Measurements from ENCODE around the gene TRAF7.
"Not testable (repeated sequence)": the region's sequence is repeated elsewhere in the genome, so short reads cannot be mapped to it uniquely, and the experiment has no call there.

TRAF7 gene

DNA sequence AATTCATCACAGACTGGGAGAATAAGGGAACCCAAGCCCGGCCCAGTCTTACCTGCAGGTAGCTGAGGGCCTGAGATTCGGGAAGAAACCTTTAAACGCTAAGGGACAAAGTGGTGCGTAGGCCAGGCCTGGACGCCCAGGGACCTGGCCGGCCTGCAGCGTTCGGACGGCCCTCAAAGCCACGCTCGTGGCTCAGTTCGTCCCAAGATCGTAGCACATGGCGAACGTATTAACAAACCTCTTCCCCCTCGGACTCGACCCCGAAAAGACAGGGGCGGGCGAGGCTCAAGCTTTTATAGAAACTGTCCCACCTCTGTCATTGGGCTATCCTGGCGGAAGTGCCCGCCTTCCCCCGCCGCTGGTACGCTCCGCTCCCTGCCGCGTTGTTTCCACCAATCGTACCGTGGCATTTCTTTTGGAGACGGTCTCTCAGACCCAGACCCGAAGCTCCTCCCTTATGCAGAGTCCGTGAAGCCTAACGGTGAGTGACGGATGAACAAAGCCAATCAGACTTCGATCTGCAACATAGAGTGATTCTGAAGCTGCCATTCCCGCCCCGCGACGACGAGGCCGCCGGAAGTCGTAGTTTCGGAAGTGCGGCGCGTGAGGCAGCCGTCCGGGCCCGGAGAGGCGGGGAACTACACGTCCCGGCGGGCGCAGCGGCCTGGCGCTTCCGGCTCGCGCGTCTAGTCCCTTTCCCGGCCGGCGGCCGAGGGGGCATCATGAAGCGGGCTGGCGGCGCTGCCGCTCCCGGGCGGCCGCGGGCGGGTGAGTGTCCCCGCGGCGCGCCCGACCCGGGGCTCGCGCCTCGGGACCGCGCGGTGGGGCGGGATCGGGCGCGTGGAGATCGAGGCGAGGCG, at the start of gene TRAF7:
TRAF7 (plus strand) TSS at position 692 of the 860 bp plus-strand sequence. CDS start 8,139 bp downstream, outside the sequence.
- peak; percentile 99 for DNase-seq

DNA sequence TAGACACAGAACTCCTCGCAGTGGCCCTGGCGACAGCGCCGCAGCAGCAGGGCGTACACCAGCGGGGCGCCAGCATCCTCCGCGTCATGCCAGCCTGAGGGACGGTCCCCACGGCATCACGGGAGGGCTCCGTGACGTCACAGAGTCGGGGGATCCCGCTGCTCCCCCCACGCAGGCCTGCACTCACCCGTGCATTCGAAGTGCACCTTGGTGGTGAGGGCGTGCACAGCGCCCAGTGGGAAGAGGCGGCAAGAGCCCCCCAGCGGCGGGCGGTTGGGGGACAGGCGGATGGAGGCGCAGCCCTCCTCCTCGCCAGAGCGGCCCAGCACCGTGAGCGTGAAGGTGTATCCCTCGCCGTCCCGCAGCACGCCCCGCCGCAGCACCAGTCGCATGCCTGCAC, 49.4 kb upstream of the TRAF7 start:
- DNase-seq: not testable (repeated sequence)

DNA sequence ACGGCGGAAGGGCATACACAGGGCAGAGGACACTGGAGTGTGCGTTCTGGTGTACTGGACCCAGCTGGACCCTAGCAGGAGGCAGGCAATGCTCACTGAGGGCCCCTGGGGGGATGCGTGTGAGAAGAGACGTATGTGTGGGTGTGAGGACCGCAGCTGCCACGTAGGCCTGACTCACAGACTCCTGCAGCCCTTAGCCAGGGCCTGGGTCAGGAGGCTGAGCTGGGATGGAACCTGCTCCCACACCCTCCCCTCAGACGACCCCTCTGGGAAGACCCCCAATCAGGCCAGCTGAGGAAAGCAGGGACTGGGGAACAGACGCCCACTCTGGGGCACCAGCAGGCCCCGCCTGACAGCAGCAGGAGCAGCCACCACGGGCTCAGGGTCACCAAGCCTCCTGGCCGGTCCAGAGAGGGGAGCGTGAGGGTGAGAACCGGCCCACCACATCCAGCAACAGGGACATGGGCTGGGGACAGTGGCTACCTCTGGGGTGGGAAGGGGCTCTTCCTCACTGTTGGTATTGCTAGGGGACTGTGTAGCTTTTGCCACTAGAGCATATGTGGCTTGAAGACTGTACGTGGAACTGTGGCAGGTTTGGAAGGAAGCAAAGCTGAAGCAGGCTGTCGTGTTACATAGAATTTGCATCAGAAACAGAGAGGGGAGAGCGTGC, 48.3 kb upstream of the TRAF7 start:
- DNase-seq: not testable (repeated sequence)

DNA sequence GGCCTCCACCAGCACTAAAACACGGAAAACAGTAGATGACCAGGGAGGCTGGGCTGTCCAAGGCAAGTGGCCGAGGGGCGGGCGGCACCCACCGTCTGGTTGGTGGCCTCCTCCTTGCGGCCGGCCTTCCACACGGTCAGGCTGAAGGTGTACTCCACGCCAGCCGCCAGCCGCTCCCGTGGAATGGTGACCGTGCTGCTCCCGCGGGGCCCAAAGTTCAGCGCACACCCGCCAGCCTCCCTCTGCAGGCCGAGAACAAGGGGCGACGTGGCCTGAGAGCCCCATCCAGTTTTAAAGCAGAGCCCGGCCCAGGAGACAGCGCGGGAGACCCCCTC, 47.8 kb upstream of the TRAF7 start:
- DNase-seq: not testable (repeated sequence)

DNA sequence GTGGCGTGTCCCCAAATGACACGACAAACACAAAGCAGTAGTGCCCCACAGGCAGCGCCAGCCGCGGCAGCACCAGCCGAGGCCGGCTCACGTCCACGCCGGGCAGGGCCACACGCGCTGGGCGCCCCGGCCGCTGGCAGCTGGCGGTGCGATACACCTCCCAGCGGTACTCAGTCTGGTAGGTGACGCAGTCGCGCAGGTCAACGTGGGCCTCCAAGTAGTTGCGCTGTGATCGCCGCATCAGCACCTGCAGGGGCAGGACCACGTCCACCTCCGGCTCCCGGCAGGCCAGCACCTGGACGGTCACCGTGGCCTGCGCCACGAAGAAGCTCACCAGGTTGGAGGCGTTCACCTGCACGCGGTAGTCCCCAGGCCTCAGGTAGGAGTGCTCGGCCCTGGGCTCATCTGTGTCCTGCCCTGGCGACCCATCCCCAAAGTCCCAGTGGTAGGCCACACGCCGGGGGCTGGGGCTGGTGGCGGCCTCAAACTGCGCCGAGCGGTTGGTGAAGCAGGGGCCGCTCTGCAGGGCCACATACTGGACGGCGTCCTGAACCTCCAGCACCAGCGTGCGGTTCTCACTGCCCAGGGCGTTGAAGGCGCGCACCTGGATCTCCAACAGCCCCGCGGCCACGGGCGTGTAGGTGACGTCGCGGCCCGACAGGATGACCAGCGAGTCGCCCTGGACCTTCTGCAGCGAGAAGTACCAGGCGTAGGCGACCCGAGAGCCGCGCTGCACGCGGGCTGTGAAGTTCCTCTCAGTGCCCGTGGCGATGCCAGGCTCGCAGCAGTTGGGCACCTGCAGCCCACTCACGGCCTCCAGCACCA, 46.9 kb upstream of the TRAF7 start:
- not testable (repeated sequence) for DNase-seq

DNA sequence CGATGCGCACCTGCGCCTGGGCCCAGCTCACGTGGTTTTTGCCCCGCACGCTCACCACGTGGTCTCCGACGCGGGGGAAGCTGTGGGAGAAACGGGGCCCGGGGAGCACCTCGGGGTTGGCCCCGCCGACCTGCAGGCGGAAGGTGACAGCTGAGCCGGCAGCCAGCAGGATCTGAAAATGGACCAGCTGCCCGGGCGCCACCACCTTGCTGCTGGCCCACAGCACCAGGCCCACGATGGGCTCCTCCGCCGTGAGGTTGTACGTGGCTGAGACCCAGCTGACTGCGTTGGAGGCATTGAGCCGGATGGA, 46.4 kb upstream of the TRAF7 start:
- not testable (repeated sequence) for DNase-seq

DNA sequence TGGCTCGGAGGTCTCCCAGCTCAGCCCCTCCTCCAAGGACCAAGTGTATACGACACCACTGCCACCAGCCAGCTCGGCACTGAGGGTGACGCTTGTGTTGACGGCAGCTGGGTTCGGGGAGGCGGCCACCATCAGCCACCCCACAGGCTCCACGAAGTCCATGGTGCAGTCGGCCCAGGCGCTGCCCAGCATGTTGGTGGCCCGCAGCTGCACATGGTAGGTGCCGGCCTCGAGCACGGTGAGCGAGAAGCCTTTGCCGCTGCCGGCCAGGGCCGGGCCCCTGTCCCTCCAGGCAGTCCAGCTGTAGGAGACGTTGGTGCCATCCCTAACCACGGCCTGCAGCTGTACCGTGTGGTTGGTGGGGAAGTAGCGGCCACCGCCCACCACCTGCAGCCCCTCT, 45.7 kb upstream of the TRAF7 start:
- not testable (repeated sequence) for DNase-seq

DNA sequence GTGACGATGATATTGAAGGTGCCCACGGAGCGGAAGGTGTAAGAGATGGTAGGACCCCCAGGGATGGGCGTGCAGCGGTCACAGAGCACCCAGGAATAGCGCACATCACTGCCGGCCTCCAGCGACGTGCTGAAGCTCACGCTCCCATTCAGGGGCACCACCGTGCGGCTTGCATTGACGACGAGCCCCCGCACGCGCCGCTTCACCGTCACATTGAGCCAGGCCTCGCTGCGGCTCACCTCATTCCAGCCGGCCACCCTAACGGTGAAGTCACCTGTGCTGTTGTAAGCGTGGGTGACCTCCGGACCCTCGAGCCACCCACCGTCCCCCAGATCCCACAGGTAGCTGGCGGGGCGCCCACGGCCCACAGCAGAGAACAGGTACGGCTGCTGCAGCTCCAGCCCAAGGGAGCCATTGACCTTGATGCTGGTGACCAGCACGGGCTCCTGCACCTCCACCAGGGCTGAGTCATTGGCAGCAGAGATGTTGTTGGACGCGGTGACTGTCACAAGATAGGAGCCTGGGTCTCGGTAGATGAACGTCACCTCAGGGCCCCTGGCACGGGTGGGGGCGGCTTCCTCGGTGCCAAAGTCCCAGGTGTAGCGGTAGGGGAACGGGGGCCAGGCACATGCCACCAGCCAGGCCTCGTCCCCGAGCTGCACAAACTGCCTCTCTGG, 45.1 kb upstream of the TRAF7 start:
- not testable (repeated sequence) for DNase-seq

DNA sequence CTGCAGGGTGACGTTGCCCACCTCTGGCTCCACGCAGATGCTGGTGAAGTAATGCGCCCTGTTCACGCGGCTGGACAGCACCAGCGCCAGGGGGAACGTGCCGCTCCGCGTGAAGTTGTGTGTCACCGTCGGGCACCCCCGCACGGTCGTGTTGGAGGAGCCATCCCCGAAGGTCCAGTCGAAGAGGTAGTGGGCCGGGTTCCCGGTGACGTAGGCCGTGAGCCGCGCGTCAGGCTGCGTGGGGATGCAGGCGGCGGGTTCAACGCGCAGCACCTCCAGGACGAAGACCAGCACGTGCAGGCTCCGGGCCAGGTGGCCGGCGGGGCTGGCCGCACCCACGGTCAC, 44.6 kb upstream of the TRAF7 start:
- DNase-seq: not testable (repeated sequence)

DNA sequence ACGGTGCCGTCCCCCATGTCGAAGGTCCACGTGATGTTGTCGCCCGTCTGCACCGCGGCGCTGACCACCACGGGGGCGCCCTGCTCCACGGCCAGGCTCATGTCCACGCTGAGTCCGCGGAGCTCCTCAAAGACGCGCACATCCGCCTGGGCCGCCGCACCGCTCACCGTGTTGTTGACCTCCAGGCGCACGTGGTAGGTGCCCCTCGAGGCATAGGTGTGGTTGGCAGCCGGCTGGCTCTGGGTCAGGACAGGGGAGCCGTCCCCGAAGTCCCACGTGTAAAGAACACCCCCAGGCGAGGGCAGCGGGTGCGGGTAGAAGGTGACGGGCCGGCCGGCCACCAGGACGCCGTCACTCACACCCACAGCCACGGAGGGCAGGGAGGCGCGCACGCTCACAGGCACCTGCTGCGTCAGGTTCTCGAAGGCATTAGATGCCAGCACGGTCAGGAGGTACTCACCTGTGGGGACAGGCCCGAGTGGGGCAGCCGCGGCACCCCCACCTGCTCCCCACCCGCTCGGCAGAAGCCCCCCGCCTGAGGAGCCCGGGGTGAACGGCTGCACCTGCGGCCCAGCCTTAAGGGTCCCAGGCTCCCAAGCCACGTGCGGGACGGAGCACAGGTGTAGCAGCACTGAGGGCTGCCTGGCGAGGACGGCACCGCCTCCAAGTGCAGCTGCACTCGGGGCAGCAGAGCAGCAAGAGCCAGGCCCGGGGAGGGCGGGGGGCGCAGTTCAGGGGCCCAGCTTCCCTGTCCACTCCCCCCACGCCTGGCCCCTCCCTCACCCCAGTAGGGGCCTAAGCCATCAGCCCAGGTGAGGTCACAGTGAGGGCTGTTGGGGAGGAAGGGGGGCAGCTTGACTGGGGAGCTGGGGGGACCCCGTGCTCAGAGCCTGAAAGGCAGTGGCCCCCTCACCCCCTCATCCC, 43.9 kb upstream of the TRAF7 start:
- DNase-seq: not testable (repeated sequence)

DNA sequence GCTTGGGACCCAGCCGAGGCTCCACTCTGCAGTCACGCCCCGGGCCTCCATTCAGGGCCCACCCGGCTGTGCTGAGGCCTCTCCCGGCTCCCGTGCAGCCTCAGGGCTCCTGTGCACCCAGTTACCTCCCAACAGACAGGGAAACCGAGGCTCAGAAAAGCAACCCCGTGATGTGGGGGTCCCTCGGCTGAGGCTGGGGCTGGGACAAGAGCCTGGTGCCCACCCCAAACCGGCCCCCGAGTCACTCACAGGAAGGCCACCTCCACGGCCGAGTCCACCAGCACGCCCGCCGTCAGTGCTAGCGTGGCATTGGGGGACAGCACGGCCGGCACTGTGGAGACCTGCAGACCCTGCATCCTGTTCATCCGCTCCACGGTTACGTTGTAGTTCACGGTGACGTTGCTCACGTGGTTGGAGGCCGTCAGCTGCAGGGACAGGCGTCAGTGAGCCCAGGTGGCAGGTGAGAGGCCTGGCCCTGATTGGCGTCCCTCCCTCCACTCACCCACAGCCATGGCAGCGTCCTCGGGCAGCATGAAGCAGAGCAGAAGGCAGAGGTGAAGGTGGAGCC, 43.0 kb upstream of the TRAF7 start:
- not testable (repeated sequence) for DNase-seq

DNA sequence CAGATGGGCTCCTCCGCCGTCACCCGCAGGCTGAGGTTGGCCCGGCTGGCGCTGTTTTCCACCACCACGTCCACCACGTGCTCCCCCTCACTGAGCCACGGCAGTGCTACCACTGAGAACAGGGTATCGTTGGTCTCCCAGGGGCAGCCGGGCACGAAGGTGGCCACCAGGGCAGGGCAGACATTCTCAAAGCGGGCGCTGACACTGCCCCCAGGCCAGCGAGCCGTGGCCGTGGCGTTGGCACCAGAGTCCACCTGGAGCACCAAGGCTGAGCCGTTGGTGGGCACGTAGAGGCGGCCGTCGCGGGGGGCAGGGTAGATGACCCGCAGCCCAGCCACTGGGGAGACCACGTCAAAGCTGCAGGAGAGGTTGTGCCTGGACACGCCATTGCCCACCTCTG, 41.4 kb upstream of the TRAF7 start:
- not testable (repeated sequence) for DNase-seq

DNA sequence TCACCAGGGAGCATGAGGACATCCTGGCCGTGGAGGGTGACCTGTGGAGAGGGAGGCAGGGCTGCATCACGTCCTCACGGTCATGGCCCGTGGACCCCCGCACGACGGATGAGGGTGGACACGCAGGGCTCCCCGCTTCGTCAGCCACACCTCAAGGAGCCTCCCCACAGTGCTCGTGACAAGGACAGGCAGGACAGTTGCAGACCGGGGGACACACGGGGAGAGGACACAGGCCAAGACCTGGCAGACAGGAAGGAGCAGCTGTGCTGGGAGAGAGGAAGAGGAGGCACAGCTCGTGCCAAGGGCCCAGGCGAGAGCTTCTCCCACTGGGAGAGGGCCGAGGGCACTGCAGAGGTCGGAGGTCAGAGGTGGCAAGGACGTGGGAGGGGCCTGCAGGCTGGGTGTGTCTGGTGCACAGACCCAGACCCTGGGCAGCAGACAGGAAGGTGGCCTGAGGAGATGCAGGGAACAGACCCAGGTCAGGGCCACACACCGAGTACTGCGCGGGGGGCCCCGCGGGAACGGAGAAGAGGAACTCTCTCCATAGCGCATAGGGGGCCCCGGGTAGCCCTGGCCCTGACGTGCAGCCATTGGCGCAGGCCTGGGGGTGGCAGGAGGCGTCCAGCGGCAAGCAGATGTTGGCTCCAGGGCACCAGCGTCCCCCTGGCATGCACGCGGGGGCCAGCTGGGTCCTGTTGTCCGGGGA, 40.5 kb upstream of the TRAF7 start:
- not testable (repeated sequence) for DNase-seq

DNA sequence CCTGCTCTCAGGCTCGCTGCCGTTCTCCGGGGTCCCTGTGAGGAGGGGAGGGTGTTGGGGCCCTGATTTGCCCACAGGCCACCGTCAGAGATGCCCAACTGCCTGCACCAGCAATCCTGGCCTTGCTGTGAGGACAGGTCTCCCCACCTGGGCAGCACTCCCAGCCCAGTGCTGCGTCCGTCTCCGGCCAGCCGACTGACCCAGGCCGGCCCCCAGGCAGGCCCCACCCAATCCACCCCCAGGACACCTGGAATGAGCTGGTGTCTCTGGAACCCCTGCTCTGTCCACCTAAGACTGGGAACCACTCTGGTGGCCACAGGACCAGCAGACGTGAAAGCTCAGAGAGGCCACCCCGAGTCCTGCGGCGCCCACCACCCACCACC, 40.0 kb upstream of the TRAF7 start:
- DNase-seq: no peak

DNA sequence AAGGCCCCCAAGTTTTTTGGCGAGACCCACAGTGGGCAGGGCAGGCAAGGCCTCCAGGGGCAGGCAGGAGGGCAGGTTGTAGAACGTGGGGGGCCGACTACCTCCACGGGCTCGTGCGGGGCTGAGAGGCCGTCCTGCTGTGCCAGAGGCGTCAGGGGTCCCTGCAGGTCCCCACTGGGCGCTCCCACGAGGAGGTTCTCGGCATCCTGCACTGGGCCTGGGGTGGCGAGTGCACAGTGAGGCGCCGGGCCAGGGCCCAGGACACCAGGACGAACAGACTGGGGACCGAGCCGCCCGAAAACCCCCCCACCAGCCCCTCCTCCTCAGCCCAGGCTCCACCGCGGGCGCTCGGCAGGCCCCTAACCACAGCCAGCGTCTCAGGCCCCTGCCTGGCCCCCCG, 39.2 kb upstream of the TRAF7 start:
- not testable (repeated sequence) for DNase-seq

DNA sequence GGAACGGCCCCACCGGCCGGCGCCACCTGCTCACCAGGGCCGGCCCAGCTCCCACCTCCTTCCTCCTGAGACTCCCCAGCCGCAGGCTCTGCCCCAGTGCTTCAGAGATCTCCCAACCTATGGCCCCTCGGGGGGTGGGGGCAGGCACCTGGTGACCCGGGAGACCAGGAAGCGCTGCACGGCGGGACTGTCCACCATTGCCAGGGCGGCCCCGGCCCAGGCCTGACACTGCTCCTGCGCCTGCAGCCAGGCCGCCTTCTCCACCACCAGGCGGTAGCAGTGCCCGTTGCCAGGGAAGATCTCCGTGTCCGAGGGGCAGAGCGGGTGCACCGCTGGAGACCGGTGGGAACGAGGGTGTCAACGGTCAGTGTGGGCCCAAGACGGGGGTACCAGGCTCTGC, 38.2 kb upstream of the TRAF7 start:
- DNase-seq: not testable (repeated sequence)

DNA sequence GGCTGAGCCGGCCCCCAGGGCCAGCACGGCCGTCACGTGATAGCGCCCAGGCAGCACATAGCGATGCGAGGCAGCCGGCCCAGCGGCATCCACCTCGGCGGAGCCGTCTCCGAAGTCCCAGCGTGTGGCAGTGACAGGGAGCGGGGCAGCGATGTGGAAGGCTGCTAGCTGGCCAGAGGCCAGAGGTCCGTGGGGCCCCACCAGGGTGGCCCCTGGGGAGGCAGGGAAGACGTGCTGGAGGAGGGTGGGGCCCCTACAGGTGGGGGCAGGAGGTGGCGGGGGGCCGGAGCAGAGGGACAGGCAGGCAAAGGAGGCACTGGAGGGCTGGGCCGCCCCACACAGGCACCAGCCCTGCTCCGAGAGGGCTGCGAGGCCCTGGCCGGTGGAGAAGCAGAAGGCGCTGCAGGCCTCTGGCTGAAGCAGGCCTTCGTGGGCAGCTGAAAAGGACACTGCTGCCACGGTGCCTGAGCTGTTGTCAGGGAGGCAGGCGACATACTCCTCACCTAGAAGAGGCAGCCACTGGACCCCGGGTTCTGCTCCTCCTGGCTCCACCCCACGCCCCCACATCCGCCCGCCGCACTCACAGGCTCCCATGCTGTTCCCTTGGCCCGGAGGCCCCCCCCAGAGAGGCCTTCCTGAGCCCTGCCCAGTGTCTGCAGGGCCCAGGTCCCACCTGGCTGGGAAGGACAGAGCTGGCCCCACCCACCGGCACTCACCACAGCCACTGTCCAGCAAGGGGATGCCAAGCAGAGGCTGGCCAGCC, 37.4 kb upstream of the TRAF7 start:
- DNase-seq: not testable (repeated sequence)

DNA sequence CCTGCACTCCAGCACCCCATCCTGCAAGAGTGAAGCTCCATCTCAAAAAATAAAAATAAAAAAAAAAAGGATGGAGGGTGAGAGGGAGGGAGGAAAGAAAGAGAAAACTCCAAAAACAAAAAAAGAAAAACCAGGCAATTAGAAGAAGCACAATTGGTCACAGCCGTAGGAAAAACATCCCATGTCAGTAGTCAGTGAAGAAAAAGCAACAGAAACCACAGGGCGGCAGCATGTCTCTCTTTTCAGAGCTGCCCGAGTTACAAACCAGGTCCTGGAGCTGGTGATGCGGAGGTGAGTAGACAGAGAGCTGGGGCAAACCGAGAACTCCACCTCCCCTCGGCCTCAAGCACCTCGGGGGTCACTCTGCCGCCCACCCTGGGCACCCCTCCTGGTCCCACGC, 34.3 kb upstream of the TRAF7 start:
- not testable (repeated sequence) for DNase-seq

DNA sequence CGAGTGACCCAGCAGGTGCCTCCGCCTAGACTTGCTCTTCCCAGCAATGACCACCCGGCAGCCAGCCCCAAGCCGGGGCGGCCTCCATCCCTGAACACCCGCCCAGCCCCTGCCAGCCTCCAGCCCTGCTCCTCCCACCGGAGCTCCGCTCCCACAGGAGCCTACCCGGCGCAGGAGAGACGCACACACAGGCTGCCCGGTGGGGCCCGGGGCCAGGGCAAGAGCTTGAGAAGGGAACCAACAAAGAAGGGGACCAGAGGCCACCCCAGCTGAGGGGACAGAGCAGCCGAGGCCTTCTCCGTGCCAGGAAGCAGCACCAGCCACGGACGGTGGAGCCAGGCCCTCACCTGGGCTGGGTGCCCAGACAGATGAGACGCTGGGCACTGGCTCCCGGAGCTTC, 33.7 kb upstream of the TRAF7 start:
- DNase-seq: no peak

DNA sequence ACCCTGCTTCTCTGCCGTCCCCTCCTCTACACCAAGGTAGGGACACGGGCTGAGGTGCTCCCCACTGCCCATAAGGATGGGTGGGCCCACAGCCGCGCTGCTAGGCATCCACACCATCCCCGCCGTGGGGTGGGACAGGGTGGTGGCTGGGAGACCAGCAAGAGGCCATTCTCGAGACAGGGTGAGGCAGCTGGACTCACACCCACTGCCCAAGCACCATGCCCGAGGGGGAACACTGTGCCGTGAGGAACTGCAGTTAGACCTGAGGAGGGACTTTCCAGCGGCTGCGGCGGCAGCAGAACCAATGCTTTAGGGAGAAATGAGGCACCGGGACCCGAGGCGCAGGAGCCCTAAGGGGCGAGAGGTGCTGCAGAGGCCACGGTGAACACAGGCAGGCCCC, 33.2 kb upstream of the TRAF7 start:
- DNase-seq: no peak

All from DMS79 (cell line).